K562 (cell line): ENCODE data around the gene DCAF11. TPM values are rescaled to one million over a fixed set of nuclear protein-coding genes. Genes with fewer than 3 reads are reported as not detected.

Source experiments
- AFF1 ChIP-seq, 2 experiments: fragments of 450-650 bp; IDR thresholded peaks; 2 replicates each; pipeline ENCODE4 v1.6.1; 2018; ENCODE audit warnings: mild to moderate bottlenecking in 2 of 2, low read depth in 1 of 2; ENCODE audit not compliant: partially characterized antibody in 2 of 2
- FOXP1 ChIP-seq: sonication (generic); formaldehyde crosslinking; IDR thresholded peaks from 2 replicates; pipeline ENCODE4 v1.8.0; 2022; ENCODE audit warnings: mild to moderate bottlenecking, missing genetic modification reagents
- GTF2A2 ChIP-seq: IDR thresholded peaks from 2 replicates; pipeline ENCODE4 v1.6.1; 2016; ENCODE audit warnings: mild to moderate bottlenecking, missing genetic modification characterization, missing compliant biosample characterization
- HDAC3 ChIP-seq: fragments of 450-650 bp; IDR thresholded peaks from 2 replicates; pipeline ENCODE4 v1.6.1; 2018; ENCODE audit warnings: borderline replicate concordance, mild to moderate bottlenecking, moderate library complexity; ENCODE audit not compliant: partially characterized antibody
- MTA2 ChIP-seq: fragments of 450-650 bp; IDR thresholded peaks from 2 replicates; pipeline ENCODE4 v1.6.1; 2016; ENCODE audit warnings: low read depth
- polyA plus RNA-seq, 8 experiments: library from polyadenylated mRNA; depleted of rRNA in 4 of 8; stranded (reverse) in 5 of 8; unstranded in 3 of 8; fragments of >200 nt; fragmentation: Nextera tagmentation in 2 of 8; fragmentation: Illumina TruSeq in 1 of 8; extraction: Ambion mirVana in 2 of 8; extraction: Trizol in 1 of 8; gene quantifications; 2 replicates each; pipeline versions ENCODE4 v1.2.1 to v1.2.3, GENCODE V29; 2011 to 2014; ENCODE audit warnings: inconsistent platforms in 1 of 8, missing spikeins in 1 of 8
- total RNA-seq, 7 experiments: library from RNA; depleted of rRNA in 6 of 7; stranded (reverse); fragments of >200 nt in 6 of 7; fragmentation: Illumina TruSeq in 2 of 7; extraction: Trizol in 2 of 7; gene quantifications; 2 replicates each; pipeline versions ENCODE4 v1.2.1 to v1.2.3, GENCODE V29; 2011 to 2021; ENCODE audit warnings: low replicate concordance in 1 of 7
- TF ChIP-seq, protein P1 (sequence below), 2 experiments: fragments of 450-650 bp; IDR thresholded peaks; 2 replicates each; pipeline ENCODE4 v1.6.1; 2016; ENCODE audit warnings: mild to moderate bottlenecking in 2 of 2, borderline replicate concordance in 1 of 2, low read depth in 1 of 2, moderate library complexity in 1 of 2
- TF ChIP-seq, protein P2 (sequence below): sonication (generic); formaldehyde crosslinking; IDR thresholded peaks from 2 replicates; pipeline ENCODE4 v1.8.0; 2022; ENCODE audit warnings: mild to moderate bottlenecking, missing genetic modification reagents
- TF ChIP-seq, protein P3 (sequence below): sonication (generic); formaldehyde crosslinking; IDR thresholded peaks from 2 replicates; pipeline ENCODE4 v1.9.0; 2022; ENCODE audit warnings: mild to moderate bottlenecking, missing genetic modification reagents

DCAF11 gene
- total and polyA plus RNA-seq, 9 of the 15 experiments (the other 6 are each of a cell fraction or from before 2014, with no cell fraction given): 8.5 to 46.2 (median 36.4) TPM

GRCh38 chr14:24114532-24115421 lies at the start of gene DCAF11, which contains the start of gene NRL (continued):
- TF ChIP-seq, protein P1, sequence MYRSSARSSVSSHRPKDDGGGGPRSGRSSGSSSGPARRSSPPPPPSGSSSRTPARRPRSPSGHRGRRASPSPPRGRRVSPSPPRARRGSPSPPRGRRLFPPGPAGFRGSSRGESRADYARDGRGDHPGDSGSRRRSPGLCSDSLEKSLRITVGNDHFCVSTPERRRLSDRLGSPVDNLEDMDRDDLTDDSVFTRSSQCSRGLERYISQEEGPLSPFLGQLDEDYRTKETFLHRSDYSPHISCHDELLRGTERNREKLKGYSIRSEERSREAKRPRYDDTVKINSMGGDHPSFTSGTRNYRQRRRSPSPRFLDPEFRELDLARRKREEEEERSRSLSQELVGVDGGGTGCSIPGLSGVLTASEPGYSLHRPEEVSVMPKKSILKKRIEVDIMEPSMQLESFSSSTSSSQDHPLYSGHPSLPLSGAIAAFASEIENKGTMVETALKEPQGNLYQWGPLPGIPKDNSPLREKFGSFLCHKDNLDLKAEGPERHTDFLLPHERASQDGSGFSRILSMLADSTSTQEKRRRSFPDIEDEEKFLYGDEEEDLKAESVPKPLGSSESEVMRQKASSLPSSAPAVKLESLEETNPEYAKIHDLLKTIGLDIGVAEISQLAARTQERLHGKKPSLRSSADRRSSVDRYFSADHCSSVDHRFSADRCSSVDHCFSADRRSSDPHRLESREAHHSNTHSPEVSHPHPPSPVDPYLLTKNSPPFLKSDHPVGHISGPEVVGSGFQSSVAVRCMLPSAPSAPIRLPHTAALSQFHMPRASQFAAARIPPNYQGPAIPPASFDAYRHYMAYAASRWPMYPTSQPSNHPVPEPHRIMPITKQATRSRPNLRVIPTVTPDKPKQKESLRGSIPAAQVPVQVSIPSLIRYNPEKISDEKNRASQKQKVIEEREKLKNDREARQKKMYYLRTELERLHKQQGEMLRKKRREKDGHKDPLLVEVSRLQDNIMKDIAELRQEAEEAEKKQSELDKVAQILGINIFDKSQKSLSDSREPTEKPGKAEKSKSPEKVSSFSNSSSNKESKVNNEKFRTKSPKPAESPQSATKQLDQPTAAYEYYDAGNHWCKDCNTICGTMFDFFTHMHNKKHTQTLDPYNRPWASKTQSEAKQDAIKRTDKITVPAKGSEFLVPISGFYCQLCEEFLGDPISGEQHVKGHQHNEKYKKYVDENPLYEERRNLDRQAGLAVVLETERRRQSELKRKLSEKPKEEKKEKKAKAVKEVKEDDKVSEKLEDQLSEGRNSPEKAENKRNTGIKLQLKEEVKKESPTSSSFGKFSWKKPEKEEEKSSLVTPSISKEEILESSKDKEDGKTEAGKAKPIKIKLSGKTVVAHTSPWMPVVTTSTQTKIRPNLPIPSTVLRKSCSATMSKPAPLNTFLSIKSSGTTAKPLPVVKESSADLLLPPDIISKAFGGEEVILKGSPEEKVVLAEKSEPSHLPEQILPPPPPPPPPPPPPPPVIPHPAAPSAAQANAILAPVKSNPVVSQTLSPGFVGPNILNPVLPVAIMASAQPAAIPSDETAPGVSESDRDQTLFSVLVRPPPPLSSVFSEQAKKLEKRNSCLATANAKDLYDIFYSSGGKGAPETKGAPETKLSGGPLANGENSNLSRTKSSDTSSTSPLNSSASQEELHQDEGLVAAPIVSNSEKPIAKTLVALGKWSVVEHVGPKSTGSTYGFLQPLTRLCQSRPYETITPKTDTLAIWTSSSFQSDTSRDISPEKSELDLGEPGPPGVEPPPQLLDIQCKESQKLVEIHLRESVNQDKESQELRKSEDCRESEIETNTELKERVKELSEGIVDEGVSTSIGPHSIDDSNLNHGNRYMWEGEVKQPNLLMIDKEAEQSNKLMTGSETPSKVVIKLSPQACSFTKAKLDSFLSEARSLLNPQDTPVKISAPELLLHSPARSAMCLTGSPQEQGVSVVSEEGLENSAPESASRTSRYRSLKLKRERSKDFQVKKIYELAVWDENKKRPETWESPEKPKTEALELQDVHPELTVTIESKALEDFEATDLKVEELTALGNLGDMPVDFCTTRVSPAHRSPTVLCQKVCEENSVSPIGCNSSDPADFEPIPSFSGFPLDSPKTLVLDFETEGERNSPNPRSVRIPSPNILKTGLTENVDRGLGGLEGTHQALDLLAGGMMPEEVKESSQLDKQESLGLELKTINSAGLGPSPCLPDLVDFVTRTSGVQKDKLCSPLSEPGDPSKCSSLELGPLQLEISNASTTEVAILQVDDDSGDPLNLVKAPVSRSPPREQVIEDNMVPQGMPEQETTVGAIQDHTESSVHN (IDR thresholded peaks at IDR 0.05; ENCODE audit: borderline replicate concordance in 1 of 2, low read depth in 1 of 2): no peak
- TF ChIP-seq, protein P2, sequence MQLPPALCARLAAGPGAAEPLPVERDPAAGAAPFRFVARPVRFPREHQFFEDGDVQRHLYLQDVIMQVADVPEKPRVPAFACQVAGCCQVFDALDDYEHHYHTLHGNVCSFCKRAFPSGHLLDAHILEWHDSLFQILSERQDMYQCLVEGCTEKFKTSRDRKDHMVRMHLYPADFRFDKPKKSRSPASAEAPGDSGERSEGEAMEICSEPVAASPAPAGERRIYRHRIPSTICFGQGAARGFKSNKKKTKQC (CRISPR knock-in tag): peak; percentile 66; the same call in 1 of the 2 replicates
- TF ChIP-seq AFF1 (IDR thresholded peaks at IDR 0.05; ENCODE audit: low read depth in 1 of 2, partially characterized antibody in 2 of 2): no peak
- peak; percentile 86; the same call in 1 of the 2 replicates for TF ChIP-seq FOXP1
- TF ChIP-seq GTF2A2 (tag): no peak
- peak; percentile 84 for TF ChIP-seq HDAC3
- TF ChIP-seq, protein P3, sequence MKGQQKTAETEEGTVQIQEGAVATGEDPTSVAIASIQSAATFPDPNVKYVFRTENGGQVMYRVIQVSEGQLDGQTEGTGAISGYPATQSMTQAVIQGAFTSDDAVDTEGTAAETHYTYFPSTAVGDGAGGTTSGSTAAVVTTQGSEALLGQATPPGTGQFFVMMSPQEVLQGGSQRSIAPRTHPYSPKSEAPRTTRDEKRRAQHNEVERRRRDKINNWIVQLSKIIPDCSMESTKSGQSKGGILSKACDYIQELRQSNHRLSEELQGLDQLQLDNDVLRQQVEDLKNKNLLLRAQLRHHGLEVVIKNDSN: peak; percentile 96
- TF ChIP-seq MTA2: no peak
